A549 (cell line): ENCODE data around the gene SORCS2. TPM values are rescaled to one million over a fixed set of nuclear protein-coding genes. Genes with fewer than 3 reads are reported as not detected.

Source experiments
- ATAC-seq, 2 experiments: fragments of 200-7000 bp in 1 of 2; fragments of >200 bp in 1 of 2; cut with Nextera tagmentation in 1 of 2; cut with Tn5 transposase in 1 of 2; 3 replicates each; pipeline versions ENCODE4 v1.8.0 to v1.9.1; 2018 to 2020; ENCODE audit warnings: mild to moderate bottlenecking in 1 of 2, moderate library complexity in 1 of 2
- CTCF ChIA-PET: fragments of 300-600 bp; sonication (Branson Sonifier 250); formaldehyde crosslinking; extraction: SDS; loops from one replicate; lab custom pipeline; 2021; ENCODE audit warnings: antibody characterized with exemption, inconsistent platforms; lab: Yijun Ruan, JAX
- POLR2A ChIA-PET: fragments of 350-600 bp; formaldehyde crosslinking; extraction: SDS; loops from one replicate; lab custom pipeline; 2021; ENCODE audit warnings: antibody characterized with exemption, inconsistent platforms; lab: Yijun Ruan, JAX
- DNase-seq, 2 experiments: peaks; one replicate each; pipeline versions ENCODE4 v3.0.0 to v3.0.0-alpha.2; 2011 to 2016; ENCODE audit warnings: low read depth in 1 of 2, low spot score in 1 of 2
- FAIRE-seq: peaks from 2 replicates; lab custom pipeline; 2011; peaks lifted over from hg19 to GRCh38; lab: Jason Lieb, UNC
- H3K27ac ChIP-seq, 2 experiments: fragments of >200 bp; sonication (Bioruptor Twin); formaldehyde crosslinking; 3 replicates each; pipeline ENCODE4 v1.5.1; 2016 to 2017
- H3K4me1 ChIP-seq: fragments of >200 bp; sonication (Bioruptor Twin); formaldehyde crosslinking; 3 replicates; pipeline ENCODE4 v1.6.1; 2016
- H3K4me2 ChIP-seq: fragments of >200 bp; sonication (Bioruptor Twin); formaldehyde crosslinking; 3 replicates; pipeline ENCODE4 v1.6.1; 2016
- H3K4me3 ChIP-seq: fragments of >200 bp; sonication (Bioruptor Twin); formaldehyde crosslinking; 3 replicates; pipeline ENCODE4 v1.5.1; 2016
- H3K9me3 ChIP-seq: fragments of >200 bp; sonication (Bioruptor Twin); formaldehyde crosslinking; 3 replicates; pipeline ENCODE4 v1.6.1; 2016
- CBX2 ChIP-seq: fragments of 200-600 bp; sonication (generic); IDR thresholded peaks from 2 replicates; pipeline ENCODE4 v1.6.1; 2016; ENCODE audit warnings: low read depth, mild to moderate bottlenecking, borderline replicate concordance
- CBX8 ChIP-seq: fragments of 200-600 bp; sonication (generic); IDR thresholded peaks from 2 replicates; pipeline ENCODE4 v1.6.1; 2016
- CEBPB ChIP-seq, 2 experiments: fragments of >200 bp in 1 of 2; sonication (Bioruptor Twin) in 1 of 2; formaldehyde crosslinking in 1 of 2; IDR thresholded peaks; 2 replicates each; pipeline ENCODE4 v1.6.1; 2012 to 2016
- E2F6 ChIP-seq: IDR thresholded peaks from 2 replicates; pipeline ENCODE4 v1.6.1; 2012; ENCODE audit warnings: low read depth, borderline replicate concordance
- EHF ChIP-seq: fragments of 250-450 bp; sonication (Bioruptor Pico); IDR thresholded peaks from 2 replicates; pipeline ENCODE4 v1.5.0; 2020; ENCODE audit warnings: mild to moderate bottlenecking
- EHMT2 ChIP-seq: fragments of 200-600 bp; sonication (generic); IDR thresholded peaks from 2 replicates; pipeline ENCODE4 v1.6.1; 2016; ENCODE audit warnings: antibody characterized with exemption, low read depth, mild to moderate bottlenecking, moderate library complexity
- EP300 ChIP-seq, 2 experiments: fragments of >200 bp; sonication (Bioruptor Twin); formaldehyde crosslinking; IDR thresholded peaks; 2 replicates in 1 of 2; 3 replicates in 1 of 2; pipeline ENCODE4 v1.6.1; 2016 to 2017
- ESRRA ChIP-seq: fragments of 150-350 bp; IDR thresholded peaks from 2 replicates; pipeline ENCODE4 v1.6.1; 2014; ENCODE audit warnings: mild to moderate bottlenecking, low read length, borderline replicate concordance
- FOSB ChIP-seq: fragments of 250-450 bp; sonication (Bioruptor Pico); IDR thresholded peaks from 2 replicates; pipeline ENCODE4 v1.5.0; 2020; ENCODE audit warnings: mild to moderate bottlenecking, moderate library complexity
- FOXS1 ChIP-seq: fragments of 250-450 bp; sonication (Bioruptor Pico); IDR thresholded peaks from 2 replicates; pipeline ENCODE4 v1.5.0; 2020; ENCODE audit warnings: mild to moderate bottlenecking, moderate library complexity
- HEYL ChIP-seq: fragments of 250-450 bp; sonication (Bioruptor Pico); IDR thresholded peaks from 2 replicates; pipeline ENCODE4 v1.8.0; 2021; ENCODE audit warnings: mild to moderate bottlenecking, moderate library complexity
- HOXA7 ChIP-seq: fragments of 250-450 bp; sonication (Bioruptor Pico); IDR thresholded peaks from 2 replicates; pipeline ENCODE4 v1.5.0; 2020; ENCODE audit warnings: mild to moderate bottlenecking, moderate library complexity
- HOXB5 ChIP-seq: fragments of 250-450 bp; sonication (Bioruptor Pico); IDR thresholded peaks from 2 replicates; pipeline ENCODE4 v1.5.0; 2020; ENCODE audit warnings: mild to moderate bottlenecking, moderate library complexity
- NFE2L2 ChIP-seq: fragments of 150-350 bp; conservative IDR thresholded peaks from 2 replicates; pipeline ENCODE4 v1.6.1; 2014; ENCODE audit warnings: low read length
- PBX3 ChIP-seq: IDR thresholded peaks from 2 replicates; pipeline ENCODE4 v1.6.1; 2012
- POLR2AphosphoS2 ChIP-seq: conservative IDR thresholded peaks from 2 replicates; pipeline ENCODE4 v1.6.1; 2012; ENCODE audit warnings: low read length, improper control_type of control experiment, inconsistent platforms
- RCOR1 ChIP-seq: fragments of 150-350 bp; IDR thresholded peaks from 2 replicates; pipeline ENCODE4 v1.6.1; 2014; ENCODE audit warnings: antibody characterized with exemption, low read length, low read depth
- SREBF2 ChIP-seq: fragments of 450-650 bp; IDR thresholded peaks from 2 replicates; pipeline ENCODE4 v1.6.1; 2014; ENCODE audit warnings: mild to moderate bottlenecking, moderate library complexity
- TFCP2L1 ChIP-seq: fragments of 250-450 bp; sonication (Bioruptor Pico); IDR thresholded peaks from 2 replicates; pipeline ENCODE4 v1.5.0; 2021; ENCODE audit warnings: mild to moderate bottlenecking
- ZFP36 ChIP-seq: fragments of 450-650 bp; IDR thresholded peaks from 2 replicates; pipeline ENCODE4 v1.6.1; 2014; ENCODE audit warnings: borderline replicate concordance; ENCODE audit not compliant: partially characterized antibody
- ZNF302 ChIP-seq: fragments of 250-450 bp; sonication (Bioruptor Pico); IDR thresholded peaks from 2 replicates; pipeline ENCODE4 v1.9.0; 2021; ENCODE audit warnings: inconsistent platforms, mild to moderate bottlenecking, moderate library complexity
- WGBS: methylation state at CpG from one replicate; pipeline ENCODE4 v1.1.6; 2017; ENCODE audit errors: missing lambda C conversion rate; 5-methylcytosine and 5-hydroxymethylcytosine counted together
- polyA plus RNA-seq, 4 experiments: library from polyadenylated mRNA; depleted of rRNA in 3 of 4; stranded (reverse); fragments of >200 nt; fragmentation: RNase III in 1 of 4; extraction: RNeasy Plus Mini Kit Qiagen cat#74134 plus additional on column Dnase treatment in 1 of 4; gene quantifications; 2 replicates in 3 of 4; 3 replicates in 1 of 4; pipeline ENCODE4 v1.2.3, GENCODE V29; 2011 to 2017
- TF ChIP-seq, protein P1 (sequence below): fragments of >200 bp; sonication (Bioruptor Twin); formaldehyde crosslinking; IDR thresholded peaks from 3 replicates; pipeline ENCODE4 v1.6.1; 2016
- TF ChIP-seq, protein P2 (sequence below): fragments of 150-350 bp; IDR thresholded peaks from 2 replicates; pipeline ENCODE4 v1.6.1; 2014; ENCODE audit warnings: low read depth, mild to moderate bottlenecking, low read length

SORCS2 gene
- polyA plus RNA-seq, 2 of the 4 experiments (the other 2 are of a cell fraction) = 1.4 to 4.6 TPM

DNA sequence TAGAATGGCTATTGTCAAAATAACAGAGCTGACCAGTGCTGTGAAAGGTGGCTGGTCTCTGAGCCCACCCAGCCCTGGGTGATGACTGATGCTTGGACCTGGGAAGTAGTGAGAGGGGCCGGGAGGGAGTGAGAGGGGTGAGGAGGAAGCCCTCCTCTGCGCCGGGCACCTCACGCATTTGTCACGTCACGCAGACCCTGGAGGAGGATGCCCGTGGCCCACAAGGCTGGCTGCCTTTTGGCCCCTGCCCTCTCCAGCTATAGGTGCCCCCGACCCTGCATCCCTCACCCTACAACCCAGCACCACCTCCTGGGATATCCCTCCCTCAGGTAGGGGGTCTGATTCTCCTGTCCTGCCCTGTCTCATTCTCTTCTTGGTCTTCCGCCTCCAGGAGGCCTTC, 539.9 kb downstream of the SORCS2 start (continued):
- TF ChIP-seq, protein P1, sequence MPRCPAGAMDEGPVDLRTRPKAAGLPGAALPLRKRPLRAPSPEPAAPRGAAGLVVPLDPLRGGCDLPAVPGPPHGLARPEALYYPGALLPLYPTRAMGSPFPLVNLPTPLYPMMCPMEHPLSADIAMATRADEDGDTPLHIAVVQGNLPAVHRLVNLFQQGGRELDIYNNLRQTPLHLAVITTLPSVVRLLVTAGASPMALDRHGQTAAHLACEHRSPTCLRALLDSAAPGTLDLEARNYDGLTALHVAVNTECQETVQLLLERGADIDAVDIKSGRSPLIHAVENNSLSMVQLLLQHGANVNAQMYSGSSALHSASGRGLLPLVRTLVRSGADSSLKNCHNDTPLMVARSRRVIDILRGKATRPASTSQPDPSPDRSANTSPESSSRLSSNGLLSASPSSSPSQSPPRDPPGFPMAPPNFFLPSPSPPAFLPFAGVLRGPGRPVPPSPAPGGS = no peak
- TF ChIP-seq HOXA7 = no peak
- TF ChIP-seq ESRRA = no peak
- no peak for TF ChIP-seq EHF (CRISPR knock-in tag)
- TF ChIP-seq POLR2AphosphoS2 = no peak

GRCh38 chr4:7733201-7733600, 540.9 kb downstream of the SORCS2 start:
- no peaks in the 10 kb centered on the region for H3K4me1 ChIP-seq
- 90% methylated on average over 5 of the region's 17 CpGs for WGBS
- ChIA-PET POLR2A (no interaction called here), CTCF (interaction anchor here (1.4 kb wide), 1 partner anchor 14 kb away, joined by 3 read pairs; no protein-coding TSS in a partner anchor)
- DNase-seq = no peak
- no peak for ATAC-seq
- no peaks in the 10 kb centered on the region for H3K9me3 ChIP-seq
- no peak for FAIRE-seq
- no peak for TF ChIP-seq HOXB5
- H3K4me2 ChIP-seq = no peak overlapping the region
- no peak overlapping the region for H3K4me3 ChIP-seq
- no peak overlapping the region for H3K27ac ChIP-seq

- CTCF ChIA-PET = interaction anchor here (1.4 kb wide), 1 partner anchor 15 kb away, joined by 3 read pairs; no protein-coding TSS in a partner anchor
- no peak; a peak in 1 of 6 replicates for ATAC-seq
These were observed 541.7 kb downstream of the SORCS2 start for GRCh38 chr4:7733801-7734650.

GRCh38 chr4:7734651-7735260, 542.4 kb downstream of the SORCS2 start:
- CTCF ChIA-PET = interaction anchor here (0.7 to 1.5 kb wide), 2 partner anchors 15 kb away, joined by 3 to 8 read pairs; no protein-coding TSS in a partner anchor
- no peaks in the 10 kb centered on the region for H3K9me3 ChIP-seq
- H3K4me2 ChIP-seq = no peak overlapping the region
- TF ChIP-seq, protein P2, sequence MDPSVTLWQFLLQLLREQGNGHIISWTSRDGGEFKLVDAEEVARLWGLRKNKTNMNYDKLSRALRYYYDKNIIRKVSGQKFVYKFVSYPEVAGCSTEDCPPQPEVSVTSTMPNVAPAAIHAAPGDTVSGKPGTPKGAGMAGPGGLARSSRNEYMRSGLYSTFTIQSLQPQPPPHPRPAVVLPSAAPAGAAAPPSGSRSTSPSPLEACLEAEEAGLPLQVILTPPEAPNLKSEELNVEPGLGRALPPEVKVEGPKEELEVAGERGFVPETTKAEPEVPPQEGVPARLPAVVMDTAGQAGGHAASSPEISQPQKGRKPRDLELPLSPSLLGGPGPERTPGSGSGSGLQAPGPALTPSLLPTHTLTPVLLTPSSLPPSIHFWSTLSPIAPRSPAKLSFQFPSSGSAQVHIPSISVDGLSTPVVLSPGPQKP = no peak
- no peak for TF ChIP-seq CBX8
- TF ChIP-seq NFE2L2 = no peak
- no peak for TF ChIP-seq ZNF302
- TF ChIP-seq ESRRA = no peak
- TF ChIP-seq FOXS1 = no peak
- TF ChIP-seq E2F6 = no peak
- TF ChIP-seq, protein P1 = no peak
- no peak for TF ChIP-seq TFCP2L1
- TF ChIP-seq RCOR1 = no peak
- TF ChIP-seq SREBF2 = no peak
- no peak for TF ChIP-seq CEBPB (IDR thresholded peaks at IDR 0.05)
- no peak for TF ChIP-seq FOSB (CRISPR knock-in tag)
- TF ChIP-seq EP300 (IDR thresholded peaks at IDR 0.05) = no peak
- TF ChIP-seq EHMT2 = no peak
- no peak for TF ChIP-seq POLR2AphosphoS2
- no peak for TF ChIP-seq ZFP36
- no peak for TF ChIP-seq HEYL
- TF ChIP-seq PBX3 = no peak
- FAIRE-seq (no peak), ATAC-seq (no peak; a peak in 1 of 6 replicates), DNase-seq (no peak)
- H3K4me3 ChIP-seq = no peak overlapping the region
- no peaks in the 10 kb centered on the region for H3K4me1 ChIP-seq
- POLR2A ChIA-PET = no interaction called here
- no peak overlapping the region for H3K27ac ChIP-seq
- 62% methylated on average over 8 of the region's 20 CpGs for WGBS

More at GRCh38 chr4:7733801-7734650, 541.7 kb downstream of the SORCS2 start:
- Histone ChIP-seq H3K4me3 (no peak overlapping the region), H3K4me2 (no peak overlapping the region), H3K27ac (no peak overlapping the region)
- POLR2A ChIA-PET = no interaction called here
- WGBS = 85% methylated on average over 9 of the region's 26 CpGs
- no peak for TF ChIP-seq CBX2
- TF ChIP-seq, all 56 proteins: peak for 0
- no peaks in the 10 kb centered on the region for H3K9me3 ChIP-seq
- DNase-seq = no peak
- no peaks in the 10 kb centered on the region for H3K4me1 ChIP-seq
- FAIRE-seq = no peak
